Smooth muscle cell (in vitro differentiated cells): ENCODE measurements around the gene OSBP. TPM values are rescaled to one million over a fixed set of nuclear protein-coding genes. Genes with fewer than 3 reads are reported as not detected.

Source experiments
- DNase-seq: peaks from one replicate; lab custom pipeline; 2025; ENCODE audit not compliant: unreplicated experiment; lab: John Stamatoyannopoulos, UW
- H2AFZ ChIP-seq: fragments of 200-600 bp; sonication (generic); 2 replicates; pipeline ENCODE4 v1.6.0; 2016; ENCODE audit warnings: antibody characterized with exemption, low read depth, mild to moderate bottlenecking
- H3F3A ChIP-seq: fragments of 200-600 bp; sonication (generic); 2 replicates; pipeline ENCODE4 v1.6.0; 2017; ENCODE audit warnings: antibody characterized with exemption, low read depth
- H3K27ac ChIP-seq: fragments of 200-600 bp; sonication (generic); 2 replicates; pipeline ENCODE4 v1.5.1; 2016; ENCODE audit warnings: low read depth, mild to moderate bottlenecking
- H3K27me3 ChIP-seq: fragments of 200-600 bp; sonication (generic); 2 replicates; pipeline ENCODE4 v1.6.1; 2016; ENCODE audit warnings: low read depth, mild to moderate bottlenecking
- H3K36me3 ChIP-seq: fragments of 200-600 bp; sonication (generic); 2 replicates; pipeline ENCODE4 v1.5.1; 2016; ENCODE audit warnings: low read depth
- H3K4me1 ChIP-seq: fragments of 200-600 bp; sonication (generic); 2 replicates; pipeline ENCODE4 v1.5.1; 2016; ENCODE audit warnings: low read depth
- H3K4me2 ChIP-seq: fragments of 200-600 bp; sonication (generic); 2 replicates; pipeline ENCODE4 v1.6.0; 2016; ENCODE audit warnings: mild to moderate bottlenecking
- H3K4me3 ChIP-seq: fragments of 200-600 bp; sonication (generic); 2 replicates; pipeline ENCODE4 v1.5.1; 2016; ENCODE audit warnings: mild to moderate bottlenecking
- H3K79me2 ChIP-seq: fragments of 200-600 bp; sonication (generic); 2 replicates; pipeline ENCODE4 v1.6.0; 2016; ENCODE audit warnings: low read depth, mild to moderate bottlenecking
- H3K9ac ChIP-seq: fragments of 200-600 bp; sonication (generic); 2 replicates; pipeline ENCODE4 v1.6.0; 2016; ENCODE audit warnings: low read depth
- H3K9me3 ChIP-seq: fragments of 200-600 bp; sonication (generic); replicated peaks from 2 replicates; pipeline ENCODE4 v1.5.1; 2016; ENCODE audit warnings: low read depth
- H4K20me1 ChIP-seq: fragments of 200-600 bp; sonication (generic); 2 replicates; pipeline ENCODE4 v1.6.0; 2016; ENCODE audit warnings: low read depth
- CTCF ChIP-seq: fragments of 200-600 bp; sonication (generic); IDR thresholded peaks from 2 replicates; pipeline ENCODE4 v1.5.1; 2017; ENCODE audit warnings: borderline replicate concordance, mild to moderate bottlenecking, antibody characterized with exemption; ENCODE audit not compliant: insufficient read depth, poor library complexity, severe bottlenecking
- WGBS: methylation state at CpG from one replicate; pipeline ENCODE4 v1.1.7; 2016; ENCODE audit warnings: low lambda C conversion rate; 5-methylcytosine and 5-hydroxymethylcytosine counted together
- polyA plus RNA-seq: library from polyadenylated mRNA; unstranded; fragments of >200 nt; fragmentation: Nextera tagmentation; extraction: Ambion mirVana; gene quantifications from 2 replicates; pipeline ENCODE4 v1.2.1, GENCODE V29; 2016
- total RNA-seq: library from RNA; depleted of rRNA; stranded (reverse); fragments of >200 nt; gene quantifications from 2 replicates; pipeline ENCODE4 v1.2.3, GENCODE V29; 2014

OSBP gene, protein sequence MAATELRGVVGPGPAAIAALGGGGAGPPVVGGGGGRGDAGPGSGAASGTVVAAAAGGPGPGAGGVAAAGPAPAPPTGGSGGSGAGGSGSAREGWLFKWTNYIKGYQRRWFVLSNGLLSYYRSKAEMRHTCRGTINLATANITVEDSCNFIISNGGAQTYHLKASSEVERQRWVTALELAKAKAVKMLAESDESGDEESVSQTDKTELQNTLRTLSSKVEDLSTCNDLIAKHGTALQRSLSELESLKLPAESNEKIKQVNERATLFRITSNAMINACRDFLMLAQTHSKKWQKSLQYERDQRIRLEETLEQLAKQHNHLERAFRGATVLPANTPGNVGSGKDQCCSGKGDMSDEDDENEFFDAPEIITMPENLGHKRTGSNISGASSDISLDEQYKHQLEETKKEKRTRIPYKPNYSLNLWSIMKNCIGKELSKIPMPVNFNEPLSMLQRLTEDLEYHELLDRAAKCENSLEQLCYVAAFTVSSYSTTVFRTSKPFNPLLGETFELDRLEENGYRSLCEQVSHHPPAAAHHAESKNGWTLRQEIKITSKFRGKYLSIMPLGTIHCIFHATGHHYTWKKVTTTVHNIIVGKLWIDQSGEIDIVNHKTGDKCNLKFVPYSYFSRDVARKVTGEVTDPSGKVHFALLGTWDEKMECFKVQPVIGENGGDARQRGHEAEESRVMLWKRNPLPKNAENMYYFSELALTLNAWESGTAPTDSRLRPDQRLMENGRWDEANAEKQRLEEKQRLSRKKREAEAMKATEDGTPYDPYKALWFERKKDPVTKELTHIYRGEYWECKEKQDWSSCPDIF
- 40.0 and 47.2 TPM in 2 replicates for total RNA-seq
- 32.0 and 35.9 TPM in 2 replicates for polyA plus RNA-seq

GRCh38 chr11:59615637-59616395 lies at the start of gene OSBP:
Gene OSBP (minus strand): TSS chr11:59615774. CDS start chr11:59615664, 110 bp downstream.
- Histone ChIP-seq H3K4me2 (peak within 1 kb of the TSS; percentile 99), H3K27ac (peak within 1 kb of the TSS; percentile 86), H3K4me3 (peak within 1 kb of the TSS; percentile 92), H3K36me3 (no peaks in the 10 kb centered on the region), H3F3A (no peaks in the 10 kb centered on the region), H3K9me3 (no peaks in the 10 kb centered on the region), H3K9ac (peak within 1 kb of the TSS; percentile 88), H2AFZ (peak within 1 kb of the TSS; percentile 70), H3K27me3 (no peaks in the 10 kb centered on the region), H4K20me1 (peaks cover 43% of the 10 kb centered on the region), H3K4me1 (peaks cover 24% of the 10 kb centered on the region), H3K79me2 (peaks cover 43% of the 10 kb centered on the region)
- WGBS, result under 1% methylated on average over 55 of the region's 55 CpGs
- peak; percentile 94 for DNase-seq
- no peak for TF ChIP-seq CTCF

DNA sequence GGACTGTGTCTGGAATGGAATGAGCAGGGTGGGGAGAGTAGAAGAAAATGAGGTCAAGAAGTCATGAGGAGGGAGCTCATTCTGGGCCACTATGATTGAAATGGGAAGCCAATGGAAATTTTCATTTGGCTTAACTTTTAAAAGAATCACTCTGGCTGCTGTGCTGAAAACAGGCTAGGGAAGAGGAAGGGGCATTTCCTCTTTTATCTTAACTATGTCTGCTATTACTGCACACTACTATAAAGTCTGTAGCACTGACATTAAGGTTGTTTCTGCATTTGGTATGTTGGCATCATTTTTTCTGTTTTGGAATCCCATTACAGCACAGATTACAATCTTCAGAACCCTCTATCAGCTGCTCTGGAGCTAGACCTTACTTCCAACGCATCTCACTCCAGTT lies 45.0 kb upstream of the OSBP start:
- no peak overlapping the region for H3K27ac ChIP-seq
- peaks cover 50% of the 10 kb centered on the region for H3K36me3 ChIP-seq
- H3K4me3 ChIP-seq, result no peak overlapping the region
- H3K9me3 ChIP-seq, result no peaks in the 10 kb centered on the region
- H3K27me3 ChIP-seq, result no peaks in the 10 kb centered on the region
- no peak overlapping the region for H3K9ac ChIP-seq
- no peak for DNase-seq
- no peak overlapping the region for H2AFZ ChIP-seq
- H3K4me1 ChIP-seq, result no peaks in the 10 kb centered on the region
- peaks cover 42% of the 10 kb centered on the region for H3K79me2 ChIP-seq
- H3K4me2 ChIP-seq, result no peak overlapping the region
- no peak for TF ChIP-seq CTCF
- H4K20me1 ChIP-seq, result peaks cover 34% of the 10 kb centered on the region
- 96% methylated on average over 1 of the region's 1 CpG for WGBS
- no peaks in the 10 kb centered on the region for H3F3A ChIP-seq

DNA sequence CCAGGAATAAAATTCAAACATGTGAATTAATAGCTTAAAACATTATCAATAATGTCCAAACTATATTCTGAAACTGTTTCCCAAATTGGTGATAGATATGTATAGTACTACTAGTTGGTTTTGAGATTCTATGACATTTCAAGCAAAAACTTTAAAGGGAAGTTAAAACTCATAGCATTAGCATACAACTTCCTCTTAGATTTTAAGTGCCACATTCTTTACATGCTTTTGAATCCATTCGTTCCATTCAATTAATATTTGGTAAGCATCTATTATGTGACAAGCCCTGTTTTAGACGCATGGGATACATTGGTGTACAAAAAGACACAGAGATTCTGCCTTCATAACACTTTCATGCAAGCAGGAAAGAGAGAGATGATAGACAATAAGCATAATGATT lies 44.4 kb upstream of the OSBP start:
- Histone ChIP-seq H3K36me3 (peaks cover 55% of the 10 kb centered on the region), H4K20me1 (peaks cover 34% of the 10 kb centered on the region), H3K27ac (no peak overlapping the region), H3K4me2 (no peak overlapping the region), H3K27me3 (no peaks in the 10 kb centered on the region), H3K9me3 (no peaks in the 10 kb centered on the region), H3K79me2 (peaks cover 35% of the 10 kb centered on the region), H2AFZ (no peak overlapping the region), H3F3A (no peaks in the 10 kb centered on the region), H3K4me1 (no peaks in the 10 kb centered on the region), H3K9ac (no peak overlapping the region), H3K4me3 (no peak overlapping the region)
- TF ChIP-seq CTCF, result no peak
- WGBS, result 78% methylated on average over 2 of the region's 2 CpGs
- no peak for DNase-seq
